ENCODE measurements around the gene NOS1AP.

The NOS1AP gene

DNA sequence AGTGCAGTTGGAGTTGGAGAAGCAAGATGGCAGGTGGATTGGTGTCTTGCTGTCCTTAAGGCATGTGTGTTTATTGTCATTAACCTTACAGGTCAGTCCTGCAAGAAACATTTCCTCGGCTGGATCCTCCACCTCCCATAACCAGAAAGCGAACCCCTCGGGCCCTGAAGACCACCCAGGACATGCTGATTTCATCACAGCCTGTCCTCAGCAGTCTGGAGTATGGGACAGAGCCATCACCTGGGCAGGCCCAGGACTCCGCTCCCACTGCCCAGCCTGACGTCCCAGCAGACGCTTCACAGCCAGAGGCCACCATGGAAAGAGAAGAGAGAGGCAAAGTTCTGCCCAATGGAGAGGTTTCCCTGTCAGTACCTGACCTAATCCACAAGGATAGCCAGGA is 313.6 kb downstream of the NOS1AP start:
- no peak overlapping the region for H3K4me3 ChIP-seq (ENCODE audit: low read depth, low read length, poor library complexity, severe bottlenecking)
- H3K9me2 ChIP-seq (ENCODE audit: low read depth, low read length): no peaks in the 10 kb centered on the region
- H4K20me1 ChIP-seq (ENCODE audit: insufficient read depth, low read length): no peaks in the 10 kb centered on the region
- H3K4me2 ChIP-seq (ENCODE audit: low read length): no peak overlapping the region
- TF ChIP-seq EZH2 (IDR thresholded peaks at IDR 0.05; ENCODE audit: borderline replicate concordance, low read length): no peak
- TF ChIP-seq, protein P1, sequence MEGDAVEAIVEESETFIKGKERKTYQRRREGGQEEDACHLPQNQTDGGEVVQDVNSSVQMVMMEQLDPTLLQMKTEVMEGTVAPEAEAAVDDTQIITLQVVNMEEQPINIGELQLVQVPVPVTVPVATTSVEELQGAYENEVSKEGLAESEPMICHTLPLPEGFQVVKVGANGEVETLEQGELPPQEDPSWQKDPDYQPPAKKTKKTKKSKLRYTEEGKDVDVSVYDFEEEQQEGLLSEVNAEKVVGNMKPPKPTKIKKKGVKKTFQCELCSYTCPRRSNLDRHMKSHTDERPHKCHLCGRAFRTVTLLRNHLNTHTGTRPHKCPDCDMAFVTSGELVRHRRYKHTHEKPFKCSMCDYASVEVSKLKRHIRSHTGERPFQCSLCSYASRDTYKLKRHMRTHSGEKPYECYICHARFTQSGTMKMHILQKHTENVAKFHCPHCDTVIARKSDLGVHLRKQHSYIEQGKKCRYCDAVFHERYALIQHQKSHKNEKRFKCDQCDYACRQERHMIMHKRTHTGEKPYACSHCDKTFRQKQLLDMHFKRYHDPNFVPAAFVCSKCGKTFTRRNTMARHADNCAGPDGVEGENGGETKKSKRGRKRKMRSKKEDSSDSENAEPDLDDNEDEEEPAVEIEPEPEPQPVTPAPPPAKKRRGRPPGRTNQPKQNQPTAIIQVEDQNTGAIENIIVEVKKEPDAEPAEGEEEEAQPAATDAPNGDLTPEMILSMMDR (IDR thresholded peaks at IDR 0.05; ENCODE audit: low read length): no peak
- no peaks in the 10 kb centered on the region for H3K27me3 ChIP-seq (ENCODE audit: insufficient read depth, low read length)
- H3K9ac ChIP-seq (ENCODE audit: low read length): no peak overlapping the region
- no peaks in the 10 kb centered on the region for H3K79me2 ChIP-seq (ENCODE audit: insufficient read depth, low read length)
- H3F3A ChIP-seq (ENCODE audit: insufficient read depth, low read length): no peaks in the 10 kb centered on the region
- H3K4me1 ChIP-seq (ENCODE audit: insufficient read depth, low read length, severe bottlenecking): no peaks in the 10 kb centered on the region
- no peak overlapping the region for H3K27ac ChIP-seq (ENCODE audit: low read depth, low read length, poor library complexity, severe bottlenecking)
- no peaks in the 10 kb centered on the region for H3K9me3 ChIP-seq (ENCODE audit: low read length)
- H2AFZ ChIP-seq (ENCODE audit: low read length): no peak overlapping the region
- H3K36me3 ChIP-seq (ENCODE audit: insufficient read depth, low read length): no peaks in the 10 kb centered on the region

DNA sequence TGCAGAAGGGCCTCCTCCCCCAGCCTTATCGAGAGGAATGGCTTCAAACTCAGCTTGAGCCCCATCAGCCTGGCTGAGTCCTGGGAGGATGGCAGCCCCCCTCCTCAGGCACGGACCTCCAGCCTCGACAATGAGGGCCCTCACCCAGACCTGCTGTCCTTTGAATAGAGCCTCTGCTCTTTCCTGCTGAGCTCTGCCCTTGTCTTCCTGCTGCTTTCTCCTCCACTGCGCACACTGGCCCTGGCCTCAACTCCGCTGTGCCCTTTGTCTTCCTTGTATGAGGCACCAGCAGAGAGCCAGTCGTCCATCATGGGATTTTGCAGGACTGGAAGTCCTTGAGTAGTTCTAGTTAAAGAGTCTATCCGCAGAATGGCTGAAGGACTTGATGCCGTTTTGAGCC is 314.0 kb downstream of the NOS1AP start:
- Histone ChIP-seq H3K4me3 (ENCODE audit: low read depth, low read length, poor library complexity, severe bottlenecking) (no peak overlapping the region), H3K4me2 (ENCODE audit: low read length) (no peak overlapping the region), H3K9me2 (ENCODE audit: low read depth, low read length) (no peaks in the 10 kb centered on the region), H3K27ac (ENCODE audit: low read depth, low read length, poor library complexity, severe bottlenecking) (no peak overlapping the region), H2AFZ (ENCODE audit: low read length) (no peak overlapping the region), H3K4me1 (ENCODE audit: insufficient read depth, low read length, severe bottlenecking) (no peaks in the 10 kb centered on the region), H3K79me2 (ENCODE audit: insufficient read depth, low read length) (no peaks in the 10 kb centered on the region), H4K20me1 (ENCODE audit: insufficient read depth, low read length) (no peaks in the 10 kb centered on the region), H3K27me3 (ENCODE audit: insufficient read depth, low read length) (no peaks in the 10 kb centered on the region), H3K36me3 (ENCODE audit: insufficient read depth, low read length) (no peaks in the 10 kb centered on the region), H3K9ac (ENCODE audit: low read length) (no peak overlapping the region), H3K9me3 (ENCODE audit: low read length) (no peaks in the 10 kb centered on the region), H3F3A (ENCODE audit: insufficient read depth, low read length) (no peaks in the 10 kb centered on the region)
- TF ChIP-seq EZH2 (IDR thresholded peaks at IDR 0.05; ENCODE audit: borderline replicate concordance, low read length): no peak
- TF ChIP-seq, protein P1 (IDR thresholded peaks at IDR 0.05; ENCODE audit: low read length): no peak

DNA sequence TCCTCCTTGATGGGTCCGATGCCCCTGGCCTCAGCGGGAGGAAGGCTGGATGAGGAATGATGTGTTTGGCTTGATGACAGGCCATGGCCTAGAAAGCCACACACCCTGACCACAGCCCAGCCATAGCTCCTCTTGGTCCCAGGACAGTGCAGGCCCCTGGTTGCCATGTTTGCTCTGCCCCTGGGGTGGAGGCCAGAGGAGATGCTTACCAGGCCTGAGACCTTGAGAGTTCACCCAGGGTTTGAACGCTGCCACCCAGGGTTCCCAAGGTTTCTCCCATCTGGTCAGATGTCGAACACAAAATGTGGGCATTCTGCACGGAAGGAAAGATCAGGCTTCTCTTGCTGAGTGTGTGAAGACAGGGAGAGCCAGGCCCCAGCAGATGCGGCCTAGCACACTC is 314.6 kb downstream of the NOS1AP start:
- H3K4me3 ChIP-seq (ENCODE audit: low read depth, low read length, poor library complexity, severe bottlenecking): no peak overlapping the region
- H3F3A ChIP-seq (ENCODE audit: insufficient read depth, low read length): no peaks in the 10 kb centered on the region
- H3K36me3 ChIP-seq (ENCODE audit: insufficient read depth, low read length): no peaks in the 10 kb centered on the region

More for the DNA sequence above, 314.6 kb downstream of the NOS1AP start:
- no peak overlapping the region for H2AFZ ChIP-seq (ENCODE audit: low read length)
- TF ChIP-seq, protein P1 (IDR thresholded peaks at IDR 0.05; ENCODE audit: low read length): no peak
- TF ChIP-seq EZH2 (IDR thresholded peaks at IDR 0.05; ENCODE audit: borderline replicate concordance, low read length): no peak
- no peaks in the 10 kb centered on the region for H3K9me2 ChIP-seq (ENCODE audit: low read depth, low read length)
- no peak overlapping the region for H3K4me2 ChIP-seq (ENCODE audit: low read length)
- no peak overlapping the region for H3K27ac ChIP-seq (ENCODE audit: low read depth, low read length, poor library complexity, severe bottlenecking)
- H3K79me2 ChIP-seq (ENCODE audit: insufficient read depth, low read length): no peaks in the 10 kb centered on the region
- H4K20me1 ChIP-seq (ENCODE audit: insufficient read depth, low read length): no peaks in the 10 kb centered on the region
- H3K9me3 ChIP-seq (ENCODE audit: low read length): no peaks in the 10 kb centered on the region
- H3K27me3 ChIP-seq (ENCODE audit: insufficient read depth, low read length): no peaks in the 10 kb centered on the region
- no peak overlapping the region for H3K9ac ChIP-seq (ENCODE audit: low read length)
- no peaks in the 10 kb centered on the region for H3K4me1 ChIP-seq (ENCODE audit: insufficient read depth, low read length, severe bottlenecking)

Measured in OCI-LY1 (cell line).